ENCODE results near the gene RASGRF2.
A peak's percentile ranks its signal among the peaks of the same experiment; 100 is the strongest.

RASGRF2 gene

GRCh38 chr5:80959768-80960442 lies at the start of gene RASGRF2:
Gene RASGRF2, plus strand, starts transcription at chr5:80960363. Its CDS starts 376 bp downstream, at chr5:80960739.
- DNase-seq: peak; percentile 56 to 64

GRCh38 chr5:80912479-80912878 lies 47.7 kb upstream of the RASGRF2 start:
- DNase-seq: no peak

GRCh38 chr5:80915716-80916115 lies 44.4 kb upstream of the RASGRF2 start:
- DNase-seq: no peak

GRCh38 chr5:80916676-80917075 lies 43.5 kb upstream of the RASGRF2 start:
- no peak for DNase-seq

- DNase-seq: no peak
Measured at GRCh38 chr5:80917631-80918030, 42.5 kb upstream of the RASGRF2 start.

- no peak for DNase-seq
Measured at GRCh38 chr5:80919678-80920196, 40.4 kb upstream of the RASGRF2 start.

- no peak for DNase-seq
Measured at GRCh38 chr5:80920333-80920732, 39.8 kb upstream of the RASGRF2 start.

- no peak for DNase-seq
Measured at GRCh38 chr5:80921026-80921425, 39.1 kb upstream of the RASGRF2 start.

- no peak for DNase-seq
Measured at GRCh38 chr5:80925931-80926330, 34.2 kb upstream of the RASGRF2 start.

- DNase-seq: no peak
Measured at GRCh38 chr5:80926536-80926935, 33.6 kb upstream of the RASGRF2 start.

- no peak for DNase-seq
Measured at GRCh38 chr5:80926979-80927656, 33.0 kb upstream of the RASGRF2 start.

GRCh38 chr5:80928073-80928472 lies 32.1 kb upstream of the RASGRF2 start:
- no peak for DNase-seq

GRCh38 chr5:80930940-80931339 lies 29.2 kb upstream of the RASGRF2 start:
- no peak for DNase-seq

- no peak for DNase-seq
Measured at GRCh38 chr5:80931411-80931810, 28.8 kb upstream of the RASGRF2 start.

GRCh38 chr5:80933036-80933435 lies 27.1 kb upstream of the RASGRF2 start:
- DNase-seq: no peak

GRCh38 chr5:80934751-80935150 lies 25.4 kb upstream of the RASGRF2 start:
- no peak for DNase-seq

- DNase-seq: no peak
Measured at GRCh38 chr5:80935811-80936385, 24.3 kb upstream of the RASGRF2 start.

GRCh38 chr5:80936881-80937280 lies 23.3 kb upstream of the RASGRF2 start:
- no peak for DNase-seq

GRCh38 chr5:80937584-80938356 lies 22.4 kb upstream of the RASGRF2 start:
- DNase-seq: no peak

- no peak for DNase-seq
Measured at GRCh38 chr5:80941496-80941895, 18.7 kb upstream of the RASGRF2 start.

GRCh38 chr5:80951366-80951765 lies 8.8 kb upstream of the RASGRF2 start:
- no peak for DNase-seq

GRCh38 chr5:80953587-80953986 lies 6.6 kb upstream of the RASGRF2 start:
- no peak for DNase-seq

- DNase-seq: no peak
Measured at GRCh38 chr5:80955082-80955590, 5.0 kb upstream of the RASGRF2 start.
